ENCODE results near the gene IGFBP7. TPM values are rescaled to one million over a fixed set of nuclear protein-coding genes. Genes with fewer than 3 reads are reported as not detected.

IGFBP7 gene
- total RNA-seq, 2 experiments from 2014 or later, result not detected

DNA sequence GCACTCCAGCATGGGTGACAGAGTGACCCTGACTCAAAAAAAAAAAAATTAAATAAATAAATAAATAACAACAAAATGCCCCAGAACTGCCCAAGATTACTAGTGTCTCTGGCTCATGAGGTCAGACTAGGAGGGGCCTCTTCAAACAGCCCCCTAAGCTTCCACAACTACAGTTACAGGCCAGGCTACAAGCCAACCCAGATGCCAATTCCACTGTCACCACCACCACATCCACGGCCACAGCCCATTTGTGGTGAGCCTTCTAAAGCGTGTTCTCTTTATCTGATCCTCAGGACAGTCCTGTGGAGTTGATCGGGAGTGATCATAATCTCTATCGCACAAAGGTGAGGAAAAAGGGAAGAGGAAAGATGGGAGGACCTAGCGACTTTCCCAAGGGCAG is 36.6 kb downstream of the IGFBP7 start:
- POLR2A ChIA-PET, result interaction anchor here (0.6 kb wide), 1 partner anchor 1671 kb away, joined by 3 read pairs; no protein-coding TSS in a partner anchor
- no peak for ATAC-seq
- H3K27me3 Mint-ChIP-seq, result peaks cover 12% of the 10 kb centered on the region
- intact Hi-C loops (cut with micrococcal nuclease), result no loop called here
- no peaks in the 10 kb centered on the region for H3K36me3 Mint-ChIP-seq (ENCODE audit: low read depth)
- no peak overlapping the region for H3K4me3 Mint-ChIP-seq
- no peak for TF ChIP-seq CTCF (IDR thresholded peaks at IDR 0.05)
- CTCF ChIA-PET, result interaction anchor here (1.2 kb wide), 1 partner anchor 12 kb away, joined by 3 read pairs; no protein-coding TSS in a partner anchor
- no peaks in the 10 kb centered on the region for H3K4me1 Mint-ChIP-seq (ENCODE audit: low read depth)
- DNase-seq, result no peak
- no peaks in the 10 kb centered on the region for H3K9me3 Mint-ChIP-seq
- no peak overlapping the region for H3K27ac Mint-ChIP-seq

DNA sequence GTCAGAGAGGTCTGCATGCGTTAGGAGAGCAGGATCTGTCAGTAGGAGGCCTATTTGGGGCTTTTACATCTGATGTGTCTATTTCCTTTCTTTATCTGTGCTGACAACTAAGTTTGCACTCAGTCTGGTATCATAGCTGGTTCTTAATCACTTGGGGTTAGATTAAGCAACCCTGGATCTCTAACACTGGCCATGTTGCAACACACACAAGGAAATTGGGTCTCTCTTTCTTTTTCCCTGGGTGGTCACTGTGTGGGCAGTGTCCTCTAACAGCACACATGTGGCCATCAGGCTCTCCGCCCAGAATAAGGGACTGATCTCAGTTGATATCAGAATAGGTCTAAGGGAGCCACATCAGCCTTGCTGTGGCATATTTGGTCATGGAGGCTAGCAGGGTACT is 38.9 kb downstream of the IGFBP7 start:
- Mint-ChIP-seq H3K27ac (no peak overlapping the region), H3K9me3 (no peaks in the 10 kb centered on the region), H3K4me1 (ENCODE audit: low read depth) (no peaks in the 10 kb centered on the region), H3K36me3 (ENCODE audit: low read depth) (no peaks in the 10 kb centered on the region), H3K4me3 (no peak overlapping the region), H3K27me3 (peaks cover 5% of the 10 kb centered on the region)
- ATAC-seq, result no peak
- TF ChIP-seq CTCF (IDR thresholded peaks at IDR 0.05), result no peak
- no peak for DNase-seq
- ChIA-PET POLR2A (no interaction called here), CTCF (no interaction called here)
- intact Hi-C loops (cut with micrococcal nuclease), result no loop called here

DNA sequence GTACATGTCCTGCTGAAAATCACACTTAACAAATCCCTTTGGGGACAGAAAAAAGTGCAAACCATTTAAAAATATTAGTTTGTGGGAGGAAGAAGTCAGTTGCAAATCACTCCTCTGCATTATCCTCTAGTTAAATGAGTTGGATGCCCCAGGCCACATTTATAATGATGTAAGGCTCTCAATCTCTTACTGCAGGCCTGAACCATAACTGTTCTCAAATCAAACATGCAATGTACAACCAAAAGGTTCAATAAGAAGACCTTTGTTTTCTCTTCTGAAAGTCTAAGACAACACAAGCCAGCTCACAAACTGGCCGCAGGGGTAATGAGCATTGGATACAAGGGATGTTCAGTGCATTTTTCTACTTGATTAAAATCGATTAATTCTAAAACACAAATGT is 39.7 kb downstream of the IGFBP7 start:
- H3K36me3 Mint-ChIP-seq (ENCODE audit: low read depth), result no peaks in the 10 kb centered on the region
- DNase-seq (no peak), ATAC-seq (no peak)
- H3K27me3 Mint-ChIP-seq, result peaks cover 4% of the 10 kb centered on the region
- CTCF ChIA-PET, result no interaction called here
- intact Hi-C loops (cut with micrococcal nuclease), result no loop called here
- no peaks in the 10 kb centered on the region for H3K4me1 Mint-ChIP-seq (ENCODE audit: low read depth)
- POLR2A ChIA-PET, result no interaction called here
- no peak overlapping the region for H3K4me3 Mint-ChIP-seq
- no peaks in the 10 kb centered on the region for H3K9me3 Mint-ChIP-seq
- H3K27ac Mint-ChIP-seq, result no peak overlapping the region
- TF ChIP-seq CTCF (IDR thresholded peaks at IDR 0.05), result no peak

DNA sequence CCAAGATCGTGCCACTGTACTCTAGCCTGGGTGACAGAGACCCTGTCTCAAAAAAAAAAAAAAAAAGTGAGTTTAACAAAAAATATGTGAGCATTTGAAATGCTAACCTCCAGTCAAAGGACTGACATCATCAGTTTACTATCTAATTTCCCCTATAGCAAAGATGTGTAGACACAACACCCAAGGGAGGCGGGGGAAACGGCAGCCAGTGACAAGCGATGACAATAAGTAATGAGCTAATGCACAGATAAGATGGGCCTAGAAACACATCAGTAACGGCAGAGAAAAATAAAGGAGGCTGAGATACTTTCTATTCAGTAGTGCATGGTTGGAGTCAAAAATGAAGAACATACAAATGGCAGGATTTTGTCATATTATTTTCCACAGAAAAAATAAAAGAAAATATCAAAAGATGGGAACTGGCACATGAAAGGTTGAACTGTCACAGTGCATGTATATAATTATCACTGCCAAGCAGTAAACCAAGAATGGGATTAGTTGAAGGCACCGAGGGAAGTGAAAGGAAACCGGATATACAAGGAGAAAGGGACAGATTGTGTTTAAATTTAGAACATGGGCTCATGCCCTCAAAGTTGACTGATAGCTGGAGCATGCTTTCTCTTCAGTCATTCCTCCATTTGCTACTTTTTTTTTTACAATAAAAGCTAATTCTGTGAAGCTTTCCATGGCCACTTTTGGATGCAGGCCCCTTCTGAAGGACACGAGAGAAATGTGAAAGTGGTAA is 41.8 kb downstream of the IGFBP7 start:
- no peak overlapping the region for H3K27ac Mint-ChIP-seq
- no peak for TF ChIP-seq CTCF (IDR thresholded peaks at IDR 0.05)
- H3K4me1 Mint-ChIP-seq (ENCODE audit: low read depth), result no peaks in the 10 kb centered on the region
- intact Hi-C loops (cut with micrococcal nuclease), result no loop called here
- H3K27me3 Mint-ChIP-seq, result peaks cover 2% of the 10 kb centered on the region
- CTCF ChIA-PET, result no interaction called here
- no peak overlapping the region for H3K4me3 Mint-ChIP-seq
- no peak for DNase-seq
- no peak for ATAC-seq
- POLR2A ChIA-PET, result no interaction called here
- H3K36me3 Mint-ChIP-seq (ENCODE audit: low read depth), result no peaks in the 10 kb centered on the region
- H3K9me3 Mint-ChIP-seq, result no peaks in the 10 kb centered on the region

GRCh38 chr4:57065730-57066482 is 44.3 kb downstream of the IGFBP7 start:
- no peak for ATAC-seq
- no peaks in the 10 kb centered on the region for H3K9me3 Mint-ChIP-seq
- CTCF ChIA-PET, result interaction anchor here (1.5 kb wide), 1 partner anchor 97 kb away, joined by 3 read pairs; no protein-coding TSS in a partner anchor

More at GRCh38 chr4:57065730-57066482, 44.3 kb downstream of the IGFBP7 start:
- no peaks in the 10 kb centered on the region for H3K27me3 Mint-ChIP-seq
- TF ChIP-seq CTCF (IDR thresholded peaks at IDR 0.05), result no peak
- POLR2A ChIA-PET, result no interaction called here
- H3K36me3 Mint-ChIP-seq (ENCODE audit: low read depth), result no peaks in the 10 kb centered on the region
- intact Hi-C loops (cut with micrococcal nuclease), result no loop called here
- H3K27ac Mint-ChIP-seq, result no peak overlapping the region
- H3K4me1 Mint-ChIP-seq (ENCODE audit: low read depth), result no peaks in the 10 kb centered on the region
- H3K4me3 Mint-ChIP-seq, result no peak overlapping the region
- DNase-seq, result no peak

All from activated CD8-positive, alpha-beta T cell treated with anti-CD3 and anti-CD28 coated beads for 36 hours (primary cell).